Peyer's patch (tissue), 4 donors: ENCODE results near the gene ZNF384. TPM values are rescaled to one million over a fixed set of nuclear protein-coding genes. Genes with fewer than 3 reads are reported as not detected.

Source experiments
- DNase-seq, 3 donors: peaks; one replicate each; pipeline ENCODE4 v3.0.0-alpha.2; 2017 to 2019
- H3K27ac ChIP-seq, 4 donors: fragments of 200-600 bp; sonication (generic); one replicate each; pipeline ENCODE4 v1.5.1; 2016 to 2019
- H3K27me3 ChIP-seq, 2 donors: fragments of 200-600 bp; sonication (generic); one replicate each; pipeline ENCODE4 v1.5.1; 2019
- H3K36me3 ChIP-seq, 3 donors: fragments of 200-600 bp; sonication (generic); one replicate each; pipeline ENCODE4 v1.5.1; 2016 to 2019
- H3K4me1 ChIP-seq, 4 donors: fragments of 200-600 bp; sonication (generic); one replicate each; pipeline ENCODE4 v1.5.1; 2016 to 2019
- H3K4me3 ChIP-seq, 4 donors: fragments of 200-600 bp; sonication (generic); 1 replicate in 3 of 4; 2 replicates in 1 of 4; pipeline ENCODE4 v1.5.1; 2016 to 2019; ENCODE audit warnings: mild to moderate bottlenecking in 1 of 4
- H3K9me3 ChIP-seq, 4 donors: fragments of 200-600 bp; sonication (generic); one replicate each; pipeline ENCODE4 v1.5.1; 2016 to 2019; ENCODE audit warnings: mild to moderate bottlenecking in 1 of 4
- POLR2A ChIP-seq, 2 donors: fragments of 450-650 bp; IDR thresholded peaks; one replicate each; pipeline ENCODE4 v1.5.1; 2017; ENCODE audit warnings: antibody characterized with exemption in 2 of 2, mild to moderate bottlenecking in 2 of 2, moderate library complexity in 2 of 2
- total RNA-seq, 4 donors: library from RNA; depleted of rRNA; stranded (reverse); fragments of >200 nt; gene quantifications; one replicate each; pipeline ENCODE4 v1.1.0, GENCODE V29; 2016
- TF ChIP-seq, protein P1 (sequence below), 6 experiments: fragments of 450-650 bp in 4 of 6; fragments of 200-600 bp in 2 of 6; sonication (generic) in 1 of 6; IDR thresholded peaks; one replicate each; pipeline ENCODE4 v1.5.1; 2017 to 2019; ENCODE audit warnings: antibody characterized with exemption in 6 of 6, mild to moderate bottlenecking in 3 of 6, moderate library complexity in 1 of 6

The ZNF384 gene
- total RNA-seq, 4 donors from 2014 or later = 35.6 to 96.6 (median 80.2) TPM

DNA sequence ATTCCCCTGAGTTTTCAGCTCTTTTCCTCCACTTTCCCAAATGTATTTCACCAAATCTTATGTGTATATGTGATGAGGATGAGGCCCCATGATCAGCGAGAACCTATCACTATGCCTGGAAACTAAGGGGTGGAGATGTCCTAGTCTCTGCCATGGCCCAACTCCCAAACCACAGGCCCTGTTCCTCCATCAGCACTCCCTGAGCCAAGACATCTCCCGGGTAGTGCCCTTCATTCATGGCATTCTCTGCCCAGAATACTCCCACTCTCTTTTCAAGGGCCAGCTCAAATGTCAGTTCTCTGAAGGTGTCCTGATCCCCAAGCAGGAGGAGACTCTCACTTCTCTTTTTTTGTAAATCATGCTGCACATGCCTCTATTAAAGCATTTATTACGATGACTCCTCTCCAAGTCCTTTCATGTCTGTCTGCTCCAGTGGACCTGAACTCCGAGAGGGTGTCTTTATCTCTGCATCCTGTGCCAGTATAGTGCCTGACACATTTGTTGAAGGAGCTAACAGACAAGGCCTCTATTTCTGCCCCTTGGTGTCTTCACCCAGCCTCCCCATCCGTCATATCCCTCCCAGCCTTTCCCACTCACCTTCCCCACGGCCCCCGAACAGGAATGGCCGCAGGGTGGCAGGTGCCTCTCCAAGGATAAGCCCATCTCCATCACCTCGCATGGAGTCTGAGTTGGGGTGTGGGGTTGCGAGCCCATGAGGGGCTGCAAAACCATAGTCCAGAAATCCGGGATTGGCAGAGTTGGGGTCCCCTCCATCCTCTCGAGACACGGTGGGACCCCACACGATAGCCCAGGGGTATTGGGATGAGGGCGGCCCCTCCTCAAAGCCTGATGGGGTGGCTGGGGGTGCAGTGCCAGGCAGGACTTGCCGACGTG is 7.8 kb upstream of the ZNF384 start:
- Histone ChIP-seq H3K4me1 (peaks cover 0 to 20% (median 17%) of the 10 kb centered on the region in 4 donors), H3K9me3 (no peaks in the 10 kb centered on the region), H3K27me3 (peaks cover 0 to 24% of the 10 kb centered on the region in 2 donors), H3K27ac (no peak overlapping the region), H3K36me3 (no peaks in the 10 kb centered on the region), H3K4me3 (no peak overlapping the region)
- TF ChIP-seq POLR2A (IDR thresholded peaks at IDR 0.05) = no peak
- TF ChIP-seq, protein P1, sequence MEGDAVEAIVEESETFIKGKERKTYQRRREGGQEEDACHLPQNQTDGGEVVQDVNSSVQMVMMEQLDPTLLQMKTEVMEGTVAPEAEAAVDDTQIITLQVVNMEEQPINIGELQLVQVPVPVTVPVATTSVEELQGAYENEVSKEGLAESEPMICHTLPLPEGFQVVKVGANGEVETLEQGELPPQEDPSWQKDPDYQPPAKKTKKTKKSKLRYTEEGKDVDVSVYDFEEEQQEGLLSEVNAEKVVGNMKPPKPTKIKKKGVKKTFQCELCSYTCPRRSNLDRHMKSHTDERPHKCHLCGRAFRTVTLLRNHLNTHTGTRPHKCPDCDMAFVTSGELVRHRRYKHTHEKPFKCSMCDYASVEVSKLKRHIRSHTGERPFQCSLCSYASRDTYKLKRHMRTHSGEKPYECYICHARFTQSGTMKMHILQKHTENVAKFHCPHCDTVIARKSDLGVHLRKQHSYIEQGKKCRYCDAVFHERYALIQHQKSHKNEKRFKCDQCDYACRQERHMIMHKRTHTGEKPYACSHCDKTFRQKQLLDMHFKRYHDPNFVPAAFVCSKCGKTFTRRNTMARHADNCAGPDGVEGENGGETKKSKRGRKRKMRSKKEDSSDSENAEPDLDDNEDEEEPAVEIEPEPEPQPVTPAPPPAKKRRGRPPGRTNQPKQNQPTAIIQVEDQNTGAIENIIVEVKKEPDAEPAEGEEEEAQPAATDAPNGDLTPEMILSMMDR (IDR thresholded peaks at IDR 0.05) = no peak
- peak in 1 of 3 donors; percentile 58 for DNase-seq

DNA sequence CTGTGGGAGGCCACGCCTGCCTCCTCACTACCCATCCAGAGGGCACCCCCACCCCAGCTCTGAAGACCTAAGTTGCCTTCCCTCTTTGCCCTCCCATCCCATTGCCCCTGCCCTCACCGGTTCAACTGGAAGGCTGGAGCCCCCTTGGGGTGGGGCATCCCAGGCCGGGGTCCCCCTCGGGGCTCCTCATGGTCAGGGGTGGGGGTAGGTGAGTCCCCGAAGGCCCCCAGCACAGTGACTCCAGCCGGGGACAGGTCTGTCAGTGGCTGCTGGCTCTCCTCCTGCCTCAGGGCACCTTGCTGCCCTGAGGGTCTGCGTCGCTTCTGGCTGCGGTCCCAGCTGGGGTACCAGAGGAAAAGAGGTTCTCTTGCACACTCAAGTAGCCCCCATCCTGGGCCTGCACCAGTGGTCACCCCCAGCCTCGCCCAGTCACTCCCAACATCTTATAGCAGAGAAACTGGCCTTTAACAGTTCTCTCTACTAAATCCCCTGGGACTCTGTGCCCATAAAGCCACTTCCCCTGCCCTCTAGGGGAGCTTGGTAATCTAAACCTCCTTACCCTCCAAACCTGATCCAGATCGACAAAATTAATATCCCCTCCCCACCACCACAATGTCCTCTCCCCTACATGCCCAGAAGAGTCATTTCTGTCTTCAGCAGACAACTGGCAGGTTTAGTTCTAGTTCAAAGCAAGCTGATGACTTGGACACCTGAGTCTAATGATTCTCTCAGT is 6.3 kb upstream of the ZNF384 start:
- Histone ChIP-seq H3K4me1 (peaks cover 0 to 17% (median 9%) of the 10 kb centered on the region in 4 donors), H3K4me3 (no peak overlapping the region), H3K9me3 (no peaks in the 10 kb centered on the region), H3K36me3 (no peaks in the 10 kb centered on the region), H3K27ac (no peak overlapping the region), H3K27me3 (peaks cover 0 to 13% of the 10 kb centered on the region in 2 donors)
- no peak for TF ChIP-seq POLR2A (IDR thresholded peaks at IDR 0.05)
- TF ChIP-seq, protein P1 (IDR thresholded peaks at IDR 0.05) = no peak
- no peak for DNase-seq

DNA sequence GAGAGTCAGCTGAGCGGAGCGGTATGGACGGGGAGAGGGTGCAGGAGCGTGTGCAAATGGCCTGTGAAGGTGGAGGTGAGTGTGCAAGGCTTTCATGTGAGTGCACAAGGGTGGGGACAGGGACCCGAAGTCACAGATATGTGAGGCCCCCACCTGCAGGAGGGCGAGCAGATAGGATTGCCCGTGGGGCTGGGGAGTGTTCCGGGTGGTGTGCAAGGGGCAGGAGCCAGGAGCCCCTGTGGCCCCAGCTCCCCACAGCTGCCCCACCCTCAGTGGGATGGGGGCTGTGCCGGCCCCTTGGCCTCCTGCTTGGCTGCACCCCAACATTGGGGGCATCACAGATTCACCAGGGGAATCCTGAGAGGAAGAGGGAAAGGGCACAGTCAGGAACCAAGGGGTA is 5.5 kb upstream of the ZNF384 start:
- Histone ChIP-seq H3K27me3 (peaks cover 0 to 13% of the 10 kb centered on the region in 2 donors), H3K4me1 (peaks cover 0 to 16% (median 1%) of the 10 kb centered on the region in 4 donors)
- no peak for TF ChIP-seq POLR2A (IDR thresholded peaks at IDR 0.05)
- TF ChIP-seq, protein P1 (IDR thresholded peaks at IDR 0.05) = no peak

DNA sequence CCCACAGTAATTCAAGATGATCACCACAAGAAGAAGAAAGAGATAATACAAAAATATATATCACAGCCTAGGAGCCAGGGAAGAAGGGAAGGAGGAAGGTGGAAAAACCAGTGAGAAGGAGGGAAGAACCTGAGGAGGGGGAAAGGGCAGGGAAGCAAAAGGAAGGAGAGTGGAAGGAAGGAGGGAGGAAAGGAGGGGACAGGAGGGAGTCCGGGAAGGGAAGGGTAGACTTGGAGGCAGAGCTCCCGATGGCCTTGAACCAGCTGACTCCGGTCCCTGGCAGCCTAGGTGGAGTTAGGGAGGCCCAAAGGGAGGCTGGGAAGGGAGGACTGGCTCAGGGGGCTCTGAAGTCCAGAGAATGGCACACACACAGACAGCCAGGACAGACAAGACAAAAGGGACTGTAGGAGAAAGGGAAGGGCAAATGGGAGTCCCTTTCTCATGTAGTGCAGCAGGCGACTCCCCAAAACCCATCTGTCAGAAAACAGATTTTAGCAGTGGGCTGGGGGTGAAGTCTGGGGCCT is 4.7 kb upstream of the ZNF384 start:
- Histone ChIP-seq H3K36me3 (no peaks in the 10 kb centered on the region), H3K27me3 (peaks cover 0 to 6% of the 10 kb centered on the region in 2 donors), H3K4me3 (no peak overlapping the region), H3K9me3 (no peaks in the 10 kb centered on the region), H3K27ac (no peak overlapping the region), H3K4me1 (peaks cover 0 to 15% (median 0%) of the 10 kb centered on the region in 4 donors)
- DNase-seq = no peak
- TF ChIP-seq, protein P1 (IDR thresholded peaks at IDR 0.05) = no peak
- TF ChIP-seq POLR2A (IDR thresholded peaks at IDR 0.05) = no peak

More for the DNA sequence above, 5.5 kb upstream of the ZNF384 start:
- Histone ChIP-seq H3K36me3 (no peaks in the 10 kb centered on the region), H3K27ac (no peak overlapping the region), H3K9me3 (no peaks in the 10 kb centered on the region), H3K4me3 (no peak overlapping the region)
- DNase-seq = no peak

DNA sequence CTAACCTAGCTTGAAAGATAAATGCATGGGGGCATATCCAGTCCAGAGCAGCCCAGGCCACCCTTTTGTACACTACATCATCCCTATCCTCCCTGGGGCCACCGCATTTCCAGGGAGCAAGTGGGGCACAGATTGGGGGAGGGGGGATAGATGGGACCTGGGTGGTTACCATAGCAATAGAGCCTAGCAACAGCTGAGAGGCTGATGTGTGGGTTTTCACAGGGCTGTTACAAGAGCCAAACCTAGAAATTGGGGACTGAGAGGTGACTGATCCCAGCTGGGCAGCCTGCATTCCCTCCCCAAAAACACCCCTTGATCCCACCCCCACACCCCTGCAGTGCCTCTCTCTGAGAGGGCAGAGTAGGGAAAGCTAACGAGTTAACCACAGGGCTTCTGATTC is 3.7 kb upstream of the ZNF384 start:
- TF ChIP-seq POLR2A (IDR thresholded peaks at IDR 0.05) = no peak
- TF ChIP-seq, protein P1 (IDR thresholded peaks at IDR 0.05) = no peak
- DNase-seq = no peak
- H3K27me3 ChIP-seq = no peaks in the 10 kb centered on the region
- H3K27ac ChIP-seq = no peak overlapping the region
- no peak overlapping the region for H3K4me3 ChIP-seq
- peaks cover 0 to 21% (median 5%) of the 10 kb centered on the region in 4 donors for H3K4me1 ChIP-seq
- H3K36me3 ChIP-seq = no peaks in the 10 kb centered on the region
- H3K9me3 ChIP-seq = no peaks in the 10 kb centered on the region
